Measurements from ENCODE around the gene CES2. TPM values are rescaled to one million over a fixed set of nuclear protein-coding genes. Genes with fewer than 3 reads are reported as not detected.
A peak's percentile ranks its signal among the peaks of the same experiment; 100 is the strongest.
"Not testable (repeated sequence)": the region's sequence is repeated elsewhere in the genome, so short reads cannot be mapped to it uniquely, and the experiment has no call there.

Gene CES2
- total RNA-seq, 1 donor from 2014 or later: 47.6 TPM

- DNase-seq (ENCODE audit: low spot score): no peak
Observed at GRCh38 chr16:66976746-66977145, 41.4 kb downstream of the CES2 start.

GRCh38 chr16:66977341-66978113 is 42.2 kb downstream of the CES2 start:
- peak; percentile 95 for DNase-seq (ENCODE audit: low spot score)

GRCh38 chr16:66979011-66979717 is 43.8 kb downstream of the CES2 start:
- no peak for DNase-seq (ENCODE audit: low spot score)

- DNase-seq (ENCODE audit: low spot score): no peak
Observed at GRCh38 chr16:66983033-66983432, 47.7 kb downstream of the CES2 start.

- DNase-seq (ENCODE audit: low spot score): no peak
Observed at GRCh38 chr16:66984892-66985311, 49.6 kb downstream of the CES2 start.

- DNase-seq (ENCODE audit: low spot score): no peak
Observed at GRCh38 chr16:66986559-66986958, 51.2 kb downstream of the CES2 start.

DNA sequence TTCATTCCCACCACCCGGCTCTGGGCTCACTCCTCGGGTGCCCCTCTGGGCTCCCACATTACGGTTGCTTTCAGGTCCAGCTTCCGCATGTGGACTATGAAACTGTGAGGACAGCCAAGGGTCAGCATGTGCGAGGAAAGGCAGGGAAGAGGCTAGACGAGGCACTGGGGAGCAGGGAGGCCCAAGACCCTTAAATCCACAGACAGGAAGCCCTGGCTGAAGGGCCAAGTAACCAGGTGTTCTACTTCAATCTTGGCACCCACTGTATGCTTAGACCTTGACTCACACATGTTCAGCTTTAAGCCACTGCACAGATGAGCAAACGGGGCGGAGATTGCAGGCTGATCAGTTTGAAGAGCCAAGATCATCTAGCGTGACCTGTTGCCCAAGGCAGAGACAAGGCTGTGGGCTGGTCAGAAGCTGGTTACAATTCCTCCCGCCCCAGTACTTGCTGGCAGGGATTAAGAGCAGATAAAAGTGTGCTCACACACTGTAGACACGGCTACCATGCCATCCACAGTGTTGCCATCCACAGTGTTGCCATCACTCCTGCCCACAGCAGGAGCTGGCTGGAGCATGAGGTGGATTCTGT is 53.0 kb downstream of the CES2 start, which contains the start of gene CES4A:
CES4A (plus strand) TSS at position 393 of the 592 bp plus-strand sequence; CDS start at position 577, 184 bp downstream.
- DNase-seq (ENCODE audit: low spot score): no peak

DNA sequence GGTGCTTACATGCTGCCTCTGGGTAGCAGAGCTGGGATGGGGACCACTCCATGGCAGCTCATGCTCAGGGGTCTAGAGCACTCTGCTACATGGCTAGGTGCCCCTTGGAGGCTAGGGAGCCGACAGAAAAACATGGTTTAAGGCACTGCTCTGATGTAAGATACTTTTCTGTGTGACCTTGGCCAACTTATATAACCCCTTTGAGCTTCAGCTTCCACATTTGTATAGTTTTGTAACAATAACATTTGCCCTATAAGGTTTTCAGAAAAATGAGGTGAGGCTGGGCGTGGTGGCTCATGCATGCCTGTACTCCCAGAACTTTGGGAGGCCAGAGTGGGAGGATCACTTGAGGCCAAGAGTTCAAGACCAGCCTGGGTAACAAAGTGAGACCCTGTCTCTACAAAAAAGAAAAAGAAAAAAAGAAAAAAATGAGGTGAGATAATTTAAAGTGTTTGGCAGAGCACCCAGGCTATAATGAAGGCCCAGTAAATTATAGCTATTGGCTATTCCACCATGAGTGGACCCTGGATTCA is 56.3 kb downstream of the CES2 start:
- no peak for DNase-seq (ENCODE audit: low spot score)

GRCh38 chr16:66993558-66993957 is 58.2 kb downstream of the CES2 start:
- not testable (repeated sequence) for DNase-seq (ENCODE audit: low spot score)

Other genes with a start within 250 kb of the CES2 start
- gene CMTM4, start 238.8 kb upstream of the CES2 start, total RNA-seq: 17.9 TPM
- gene DYNC1LI2, start 183.9 kb upstream of the CES2 start, total RNA-seq: 162 TPM
- not detected for gene TERB1, start 133.9 kb upstream of the CES2 start, total RNA-seq
- gene NAE1, start 104.5 kb upstream of the CES2 start, total RNA-seq: 42.4 TPM
- not detected for gene CA7, start 91.1 kb upstream of the CES2 start, total RNA-seq
- 33.5 TPM for gene PDP2, start 55.0 kb upstream of the CES2 start, total RNA-seq
- gene CDH16, start 16.6 kb upstream of the CES2 start, total RNA-seq: not detected
- gene RRAD, start 10.0 kb upstream of the CES2 start, total RNA-seq: 3.4 TPM
- gene CIAO2B, start 1.1 kb upstream of the CES2 start, total RNA-seq: 63.1 TPM
- 0.55 TPM for gene CES3, start 25.8 kb downstream of the CES2 start, total RNA-seq
- gene CES4A, start 53.1 kb downstream of the CES2 start, total RNA-seq: 12.5 TPM
- gene CBFB, start 93.6 kb downstream of the CES2 start, total RNA-seq: 48.7 TPM
- 16.1 TPM for gene PHAF1, start 174.4 kb downstream of the CES2 start, total RNA-seq
- 14.0 TPM for gene B3GNT9, start 215.5 kb downstream of the CES2 start, total RNA-seq
- gene TRADD, start 224.4 kb downstream of the CES2 start, total RNA-seq: 19.7 TPM
- 7.8 TPM for gene FBXL8, start 224.4 kb downstream of the CES2 start, total RNA-seq
- gene HSF4, start 229.2 kb downstream of the CES2 start, total RNA-seq: 29.7 TPM
- 31.3 TPM for gene NOL3, start 235.0 kb downstream of the CES2 start, total RNA-seq
- 14.5 TPM for gene MATCAP1, start 248.4 kb downstream of the CES2 start, total RNA-seq

Data from mesenteric fat pad (tissue), 1 donor.